Activated T-cell treated with anti-CD3 and anti-CD28 coated beads, Interleukin-2, amount 50 U/mL, for 72 hours (primary cell): ENCODE results near the gene VSNL1. TPM values are rescaled to one million over a fixed set of nuclear protein-coding genes. Genes with fewer than 3 reads are reported as not detected.

ENCODE experiments used
- ATAC-seq, 2 donors: fragments of 150-1000 bp; cut with Tn5 transposase; replicated peaks in 1 of 2; 2 replicates each; pipeline ENCODE4 v1.10.0; 2021; ENCODE audit warnings: moderate library complexity in 2 of 2, mild to moderate bottlenecking in 1 of 2
- DNase-seq, 2 donors: peaks; one replicate each; pipeline ENCODE4 v3.0.0; 2021 to 2022; ENCODE audit warnings: mixed read lengths in 1 of 2
- H3K27ac Mint-ChIP-seq: one replicate; pipeline ENCODE4 v1.8.0; 2022; ENCODE audit warnings: mild to moderate bottlenecking, moderate library complexity, mixed read lengths
- H3K27me3 Mint-ChIP-seq: one replicate; pipeline ENCODE4 v1.8.0; 2022; ENCODE audit warnings: low read depth, mixed read lengths
- H3K36me3 Mint-ChIP-seq, 2 donors: one replicate each; pipeline ENCODE4 v1.8.0; 2022; ENCODE audit warnings: mixed read lengths in 2 of 2, mild to moderate bottlenecking in 1 of 2; ENCODE audit not compliant: insufficient read depth in 2 of 2
- H3K4me1 Mint-ChIP-seq: one replicate; pipeline ENCODE4 v1.8.0; 2022; ENCODE audit warnings: low read depth, mixed read lengths
- H3K4me3 Mint-ChIP-seq, 2 donors: one replicate each; pipeline ENCODE4 v1.8.0; 2022; ENCODE audit warnings: mild to moderate bottlenecking in 2 of 2, mixed read lengths in 2 of 2, moderate library complexity in 2 of 2
- H3K9me3 Mint-ChIP-seq, 2 donors: one replicate each; pipeline ENCODE4 v1.8.0; 2022; ENCODE audit warnings: mixed read lengths in 2 of 2
- total RNA-seq, 2 donors: library from RNA; stranded (reverse); gene quantifications; one replicate each; pipeline ENCODE4 v1.2.3, GENCODE V29; 2022

The VSNL1 gene
- total RNA-seq, 2 donors from 2014 or later, result not detected

DNA sequence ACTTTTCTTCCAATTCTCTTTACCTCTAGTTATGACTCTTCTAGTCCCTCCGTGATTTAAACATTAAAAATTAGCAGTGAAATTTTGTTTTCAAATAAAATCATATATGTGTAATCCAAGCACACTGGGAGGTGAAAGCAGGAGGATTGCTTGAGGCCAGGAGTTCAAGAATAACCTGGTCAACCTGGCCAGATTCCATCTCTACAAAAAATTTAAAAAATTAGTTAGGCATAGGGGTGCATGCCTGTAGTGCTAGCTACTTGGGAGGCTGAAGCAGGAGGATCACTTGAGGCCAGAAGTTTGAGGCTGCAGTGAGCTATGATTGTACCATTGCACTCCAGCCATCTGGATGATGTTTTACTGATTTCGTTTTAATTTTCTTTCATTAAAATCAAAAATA lies 7.0 kb upstream of the VSNL1 start:
- Mint-ChIP-seq H3K27me3 (peaks cover 28% of the 10 kb centered on the region), H3K36me3 (no peaks in the 10 kb centered on the region), H3K9me3 (no peaks in the 10 kb centered on the region), H3K4me1 (no peaks in the 10 kb centered on the region), H3K4me3 (no peak overlapping the region), H3K27ac (no peak overlapping the region)
- DNase-seq (no peak), ATAC-seq (no peak)

DNA sequence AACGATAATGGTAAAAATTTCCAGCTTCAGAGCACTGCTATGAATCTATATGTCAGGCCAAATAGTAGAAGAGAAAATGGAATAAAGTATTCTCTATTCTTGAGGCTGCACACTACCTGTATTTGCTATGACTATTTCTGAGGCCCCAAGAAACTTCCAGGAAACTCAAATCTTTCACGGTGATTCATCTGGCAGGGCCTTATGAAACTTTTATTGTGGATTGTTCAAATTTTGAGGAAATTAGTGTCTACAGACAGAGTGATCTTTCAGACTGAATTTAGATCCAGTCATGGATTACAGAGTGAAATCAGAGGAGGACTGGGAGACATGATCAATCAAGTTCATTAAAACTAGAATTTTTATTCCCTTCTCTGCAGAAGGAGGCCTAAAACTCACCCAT lies 4.1 kb upstream of the VSNL1 start:
- Mint-ChIP-seq H3K4me3 (no peak overlapping the region), H3K9me3 (peaks cover 1% of the 10 kb centered on the region in 2 donors), H3K27me3 (peaks cover 53% of the 10 kb centered on the region), H3K36me3 (peaks cover 1 to 4% of the 10 kb centered on the region in 2 donors), H3K27ac (no peak overlapping the region), H3K4me1 (peaks cover 5% of the 10 kb centered on the region)
- no peak for ATAC-seq
- DNase-seq, result no peak

DNA sequence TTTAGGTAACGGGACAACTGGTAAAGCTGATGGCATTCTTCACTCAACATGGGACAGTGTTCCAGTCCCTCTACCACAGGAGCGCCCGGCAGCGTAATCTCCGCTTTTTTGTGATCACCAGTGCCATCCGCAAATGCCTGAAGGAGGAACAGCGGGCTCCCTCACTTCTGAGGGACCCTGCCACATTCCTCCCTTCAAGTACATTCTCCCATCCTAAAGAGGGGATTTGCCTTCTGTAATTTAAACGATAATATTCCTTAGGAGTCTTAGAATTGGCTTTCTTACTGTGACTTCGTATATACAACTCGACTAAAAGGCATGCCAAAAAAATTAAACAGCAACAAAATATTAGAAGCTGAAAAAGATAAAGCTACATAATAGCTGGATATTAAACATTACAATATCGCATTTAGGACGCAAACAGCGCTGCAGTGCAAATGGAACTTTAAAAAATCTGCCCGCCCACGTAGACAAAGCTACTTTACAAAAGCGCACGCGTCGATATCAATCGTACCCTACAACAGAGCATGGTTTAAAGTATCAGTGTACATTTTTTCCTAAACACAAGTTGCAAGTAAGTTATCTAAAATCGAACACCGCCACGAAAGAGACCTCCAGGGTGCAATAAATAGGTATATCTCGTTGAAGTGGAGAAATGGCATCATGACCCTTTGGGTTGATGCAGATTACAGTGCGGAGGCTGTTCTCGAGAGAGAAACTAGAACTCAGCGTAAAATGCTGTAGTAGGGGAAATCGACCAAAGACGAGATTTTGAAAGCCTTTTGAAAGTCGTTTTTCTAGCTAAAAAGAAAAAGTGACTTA lies 2.3 kb upstream of the VSNL1 start:
- H3K27me3 Mint-ChIP-seq, result peaks cover 69% of the 10 kb centered on the region
- peak overlapping the region; percentile 58 to 61 for H3K4me3 Mint-ChIP-seq
- peaks cover 1 to 5% of the 10 kb centered on the region in 2 donors for H3K36me3 Mint-ChIP-seq
- H3K4me1 Mint-ChIP-seq, result peaks cover 9% of the 10 kb centered on the region
- DNase-seq, result no peak
- H3K27ac Mint-ChIP-seq, result no peak overlapping the region
- ATAC-seq, result no peak
- peaks cover 1 to 4% of the 10 kb centered on the region in 2 donors for H3K9me3 Mint-ChIP-seq

GRCh38 chr2:17538844-17539554 lies 1.5 kb upstream of the VSNL1 start:
- Mint-ChIP-seq H3K27ac (no peak overlapping the region), H3K9me3 (peaks cover 1 to 4% of the 10 kb centered on the region in 2 donors), H3K36me3 (peaks cover 1 to 5% of the 10 kb centered on the region in 2 donors), H3K4me1 (peaks cover 9% of the 10 kb centered on the region), H3K4me3 (peak overlapping the region; percentile 58 to 61), H3K27me3 (peaks cover 76% of the 10 kb centered on the region)
- ATAC-seq (peak; percentile 17 to 29), DNase-seq (peak in 1 of 2 donors; percentile 7)

DNA sequence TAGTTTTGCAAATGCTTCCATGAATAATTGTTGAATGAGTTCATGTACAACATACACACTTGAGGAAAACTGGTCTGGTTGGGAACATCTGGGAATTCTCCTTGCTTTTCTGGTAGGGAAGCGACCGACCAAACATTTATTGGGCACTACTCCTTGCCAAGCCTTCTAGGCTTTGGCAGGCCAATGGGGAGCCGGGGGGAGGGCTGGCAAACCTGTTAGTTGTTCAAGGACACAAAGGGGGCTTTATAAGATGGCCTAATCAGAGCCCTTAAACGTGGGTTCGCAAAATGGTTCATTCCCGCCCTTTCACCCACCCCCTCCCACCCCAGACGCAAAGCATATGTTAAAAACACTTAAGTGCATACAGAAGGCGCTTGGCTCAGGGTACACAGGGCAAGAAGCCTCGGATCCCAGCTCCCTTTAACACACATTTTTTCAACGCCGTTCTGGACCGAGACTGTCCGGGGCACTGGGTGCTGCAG lies 844 bp upstream of the VSNL1 start:
- H3K27ac Mint-ChIP-seq, result no peak overlapping the region

GRCh38 chr2:17540813-17541530 lies 476 bp downstream of the VSNL1 start:
- Mint-ChIP-seq H3K9me3 (peaks cover 1 to 4% of the 10 kb centered on the region in 2 donors), H3K27me3 (peaks cover 70% of the 10 kb centered on the region), H3K4me3 (no peak overlapping the region), H3K36me3 (peaks cover 1 to 5% of the 10 kb centered on the region in 2 donors), H3K4me1 (peaks cover 9% of the 10 kb centered on the region), H3K27ac (no peak overlapping the region)
- DNase-seq, result no peak
- no peak for ATAC-seq

More for the DNA sequence above, 844 bp upstream of the VSNL1 start:
- Mint-ChIP-seq H3K27me3 (peaks cover 78% of the 10 kb centered on the region), H3K36me3 (peaks cover 1 to 5% of the 10 kb centered on the region in 2 donors), H3K9me3 (peaks cover 1 to 4% of the 10 kb centered on the region in 2 donors), H3K4me3 (peak overlapping the region; percentile 31 to 32), H3K4me1 (peaks cover 9% of the 10 kb centered on the region)
- ATAC-seq, result no peak
- no peak for DNase-seq

GRCh38 chr2:17541531-17541950 lies 1.0 kb downstream of the VSNL1 start:
- peaks cover 9% of the 10 kb centered on the region for H3K4me1 Mint-ChIP-seq
- peaks cover 1 to 5% of the 10 kb centered on the region in 2 donors for H3K36me3 Mint-ChIP-seq
- peaks cover 1 to 4% of the 10 kb centered on the region in 2 donors for H3K9me3 Mint-ChIP-seq
- peaks cover 66% of the 10 kb centered on the region for H3K27me3 Mint-ChIP-seq
- H3K4me3 Mint-ChIP-seq, result no peak overlapping the region
- H3K27ac Mint-ChIP-seq, result no peak overlapping the region
- DNase-seq (no peak), ATAC-seq (no peak)

DNA sequence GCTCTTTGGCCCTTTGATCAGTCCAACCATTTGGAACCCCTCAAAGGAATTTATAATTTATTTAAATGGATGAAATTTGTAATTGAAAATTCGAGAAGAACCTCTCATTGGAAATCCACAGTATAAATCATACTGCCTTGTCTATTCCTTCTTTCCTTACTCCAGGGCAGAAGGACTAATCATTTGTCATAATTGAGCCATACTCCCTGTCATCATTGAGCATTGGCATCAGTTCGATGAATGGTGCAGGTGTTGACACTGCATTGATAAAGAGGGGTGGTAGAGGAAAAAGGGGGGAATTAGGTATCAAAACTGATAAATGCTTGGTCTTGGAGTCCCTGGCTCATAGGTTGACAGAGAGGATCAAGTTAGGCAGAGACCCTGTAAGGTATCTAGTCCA lies 2.0 kb downstream of the VSNL1 start:
- H3K4me3 Mint-ChIP-seq, result no peak overlapping the region
- peaks cover 9% of the 10 kb centered on the region for H3K4me1 Mint-ChIP-seq
- H3K27ac Mint-ChIP-seq, result no peak overlapping the region
- H3K27me3 Mint-ChIP-seq, result peaks cover 60% of the 10 kb centered on the region
- no peak for ATAC-seq
- peaks cover 1 to 4% of the 10 kb centered on the region in 2 donors for H3K9me3 Mint-ChIP-seq
- no peak for DNase-seq
- peaks cover 1 to 5% of the 10 kb centered on the region in 2 donors for H3K36me3 Mint-ChIP-seq

GRCh38 chr2:17543131-17543660 lies 2.7 kb downstream of the VSNL1 start:
- Mint-ChIP-seq H3K27ac (no peak overlapping the region), H3K4me3 (no peak overlapping the region), H3K4me1 (peaks cover 9% of the 10 kb centered on the region), H3K27me3 (peaks cover 54% of the 10 kb centered on the region), H3K9me3 (peaks cover 1 to 4% of the 10 kb centered on the region in 2 donors), H3K36me3 (peaks cover 1 to 5% of the 10 kb centered on the region in 2 donors)
- no peak for ATAC-seq
- no peak for DNase-seq

- Mint-ChIP-seq H3K4me1 (peaks cover 9% of the 10 kb centered on the region), H3K27ac (no peak overlapping the region), H3K27me3 (peaks cover 55% of the 10 kb centered on the region), H3K4me3 (no peak overlapping the region), H3K36me3 (peaks cover 1 to 5% of the 10 kb centered on the region in 2 donors), H3K9me3 (peaks cover 1 to 4% of the 10 kb centered on the region in 2 donors)
- no peak for ATAC-seq
- DNase-seq, result no peak
Observed at GRCh38 chr2:17543848-17544247, 3.4 kb downstream of the VSNL1 start.

DNA sequence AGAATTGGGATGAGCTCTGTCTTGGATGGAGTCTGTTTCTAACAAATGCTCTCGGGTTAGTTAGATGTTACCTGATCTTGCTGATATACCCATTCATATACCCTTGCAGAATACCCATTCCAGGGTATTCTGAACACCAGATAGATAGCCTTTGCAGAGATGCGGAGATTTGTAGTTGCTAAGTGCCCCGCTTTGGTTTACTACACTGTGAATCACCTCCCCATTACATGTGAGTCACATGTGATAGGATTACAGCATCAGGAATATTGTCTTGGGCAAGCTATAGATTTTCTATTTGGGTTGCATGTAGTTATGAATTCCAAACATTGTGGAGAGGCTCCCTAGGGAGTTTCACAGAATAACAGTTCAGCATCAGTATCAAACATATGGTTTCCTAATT lies 3.8 kb downstream of the VSNL1 start:
- peaks cover 1 to 5% of the 10 kb centered on the region in 2 donors for H3K36me3 Mint-ChIP-seq
- peaks cover 53% of the 10 kb centered on the region for H3K27me3 Mint-ChIP-seq
- peaks cover 1 to 4% of the 10 kb centered on the region in 2 donors for H3K9me3 Mint-ChIP-seq
- no peak overlapping the region for H3K4me3 Mint-ChIP-seq
- ATAC-seq (no peak), DNase-seq (no peak)
- peaks cover 9% of the 10 kb centered on the region for H3K4me1 Mint-ChIP-seq
- no peak overlapping the region for H3K27ac Mint-ChIP-seq

DNA sequence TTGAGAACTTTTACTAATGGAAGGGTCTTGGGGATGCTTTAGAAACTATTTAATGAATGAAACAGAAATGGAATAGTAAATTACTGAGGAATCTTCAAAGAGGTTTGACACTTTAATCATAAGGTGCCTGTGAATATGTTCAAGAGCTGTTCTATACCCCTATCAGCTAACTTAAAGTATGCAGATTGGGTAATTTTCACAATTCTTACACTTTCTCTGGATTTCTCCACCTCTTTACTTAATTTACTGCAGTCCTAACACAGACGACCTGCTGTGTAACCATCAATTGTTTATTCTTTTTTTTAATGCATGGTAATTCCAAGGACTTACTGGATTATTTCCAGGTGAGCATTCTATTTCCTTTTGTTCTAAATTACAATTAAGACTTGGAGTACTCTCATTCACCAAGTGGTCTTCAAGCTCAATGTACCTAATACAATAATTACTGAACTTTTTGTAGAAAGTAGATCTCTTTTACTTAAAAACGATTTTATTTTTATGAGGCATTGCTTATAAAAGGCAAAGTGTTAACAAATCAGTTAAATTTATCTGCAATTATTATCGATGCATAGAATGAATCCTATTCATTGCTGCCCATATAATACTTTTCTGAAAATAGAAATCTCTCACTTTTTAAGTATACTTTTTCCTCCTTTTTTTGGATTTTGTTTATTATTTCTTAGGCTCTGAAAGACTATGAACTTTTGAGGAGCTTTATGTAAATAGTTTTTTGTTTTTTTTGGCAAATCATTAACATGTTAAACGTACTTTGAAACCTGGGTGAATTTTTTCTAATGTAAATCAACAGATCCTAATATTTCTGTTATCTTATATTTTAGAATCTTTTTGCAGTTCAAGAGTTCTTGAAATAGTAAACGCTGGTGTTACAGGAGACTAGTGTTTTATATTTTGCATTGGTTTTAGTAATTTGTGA lies 5.5 kb downstream of the VSNL1 start:
- Mint-ChIP-seq H3K4me3 (no peak overlapping the region), H3K36me3 (peaks cover 0 to 5% of the 10 kb centered on the region in 2 donors), H3K4me1 (peaks cover 8% of the 10 kb centered on the region), H3K27ac (no peak overlapping the region), H3K9me3 (peaks cover 0 to 4% of the 10 kb centered on the region in 2 donors), H3K27me3 (peaks cover 36% of the 10 kb centered on the region)
- ATAC-seq (no peak), DNase-seq (no peak)
